Middle frontal gyrus (tissue), 1 donor: ENCODE data around the gene ACLY.
"Not testable (repeated sequence)": the region's sequence is repeated elsewhere in the genome, so short reads cannot be mapped to it uniquely, and the experiment has no call there.

Experiments used
- DNase-seq: peaks from one replicate; pipeline ENCODE4 v3.0.0-alpha.2; 2015; ENCODE audit warnings: low spot score; ENCODE audit errors: extremely low spot score

ACLY gene

GRCh38 chr17:41939693-41940090, 20.9 kb upstream of the ACLY start:
- no peak for DNase-seq

GRCh38 chr17:41939044-41939692, 20.4 kb upstream of the ACLY start:
- DNase-seq, result no peak

GRCh38 chr17:41937970-41938954, 19.5 kb upstream of the ACLY start:
- DNase-seq, result no peak

GRCh38 chr17:41935641-41936040, 16.9 kb upstream of the ACLY start:
- no peak for DNase-seq

- DNase-seq, result no peak
Measured at GRCh38 chr17:41932816-41933389, 14.2 kb upstream of the ACLY start.

- not testable (repeated sequence) for DNase-seq
Measured at GRCh38 chr17:41931715-41932114, 13.0 kb upstream of the ACLY start.

GRCh38 chr17:41930833-41931156, 12.0 kb upstream of the ACLY start:
- not testable (repeated sequence) for DNase-seq

GRCh38 chr17:41930009-41930832, 11.5 kb upstream of the ACLY start, which contains the start of gene ODAD4:
Gene ODAD4, plus strand, starts transcription at chr17:41930617. Its CDS starts 107 bp downstream, at chr17:41930724.
- DNase-seq, result peak; percentile 96

- no peak for DNase-seq
Measured at GRCh38 chr17:41928693-41929251, 10.0 kb upstream of the ACLY start.

GRCh38 chr17:41925991-41926590, 7.3 kb upstream of the ACLY start:
- no peak for DNase-seq

- DNase-seq, result no peak
Measured at GRCh38 chr17:41920580-41920955, 1.8 kb upstream of the ACLY start.

- no peak for DNase-seq
Measured at GRCh38 chr17:41919840-41920579, 1.3 kb upstream of the ACLY start.

GRCh38 chr17:41919165-41919817, 540 bp upstream of the ACLY start:
- peak; percentile 20 for DNase-seq

- DNase-seq, result no peak
Measured at GRCh38 chr17:41917679-41918313, 955 bp downstream of the ACLY start.

GRCh38 chr17:41917192-41917591, 1.6 kb downstream of the ACLY start:
- no peak for DNase-seq

- no peak for DNase-seq
Measured at GRCh38 chr17:41915566-41915965, 3.2 kb downstream of the ACLY start.

- DNase-seq, result no peak
Measured at GRCh38 chr17:41915020-41915419, 3.7 kb downstream of the ACLY start.

- no peak for DNase-seq
Measured at GRCh38 chr17:41914358-41914766, 4.4 kb downstream of the ACLY start.

GRCh38 chr17:41913798-41914197, 5.0 kb downstream of the ACLY start:
- DNase-seq, result no peak
